HCT116 (cell line): ENCODE results near the gene NNT. TPM values are rescaled to one million over a fixed set of nuclear protein-coding genes. Genes with fewer than 3 reads are reported as not detected.

Experiments
- ATAC-seq: fragments of 200-7000 bp; cut with Tn5 transposase; 2 replicates; pipeline ENCODE4 v1.9.1; 2020; ENCODE audit warnings: mild to moderate bottlenecking, moderate library complexity
- BruUV-seq: library from RNA; stranded (reverse); fragments of 400-500 nt; replicated peaks from 2 replicates; lab custom pipeline; 2021; lab: Mats Ljungman, UMichigan
- CTCF ChIA-PET: fragments of 300-600 bp; sonication (Branson Sonifier 250); formaldehyde crosslinking; loops from one replicate; lab custom pipeline; 2021; ENCODE audit warnings: antibody characterized with exemption; lab: Charles Lee
- POLR2A ChIA-PET: fragments of 300-600, 350-600 bp; sonication (Branson Sonifier 250); formaldehyde crosslinking; loops from one replicate; lab custom pipeline; 2021; ENCODE audit warnings: antibody characterized with exemption; lab: Charles Lee
- RAD21 ChIA-PET, 2 experiments: fragments of 300-600 bp; sonication (Branson Sonifier 250); formaldehyde crosslinking; loops; one replicate each; lab custom pipeline; 2023; ENCODE audit warnings: low total read pairs in 2 of 2; ENCODE audit not compliant: uncharacterized antibody in 2 of 2, unreplicated experiment in 2 of 2, low non-redundant PET in 1 of 2; lab: Charles Lee
- DNase-seq: peaks from one replicate; pipeline ENCODE4 v3.0.0-alpha.2; 2010; ENCODE audit warnings: low read depth, low spot score
- H2AFZ ChIP-seq: fragments of 200-600 bp; shearing (Covaris generic), sonication (generic); 2 replicates; pipeline ENCODE4 v1.6.1; 2017; ENCODE audit warnings: low read depth, mixed run types, mixed read lengths, antibody characterized with exemption, low read length; ENCODE audit not compliant: poor library complexity, severe bottlenecking
- H3K27ac ChIP-seq: 2 replicates; pipeline ENCODE4 v1.5.1; 2012; ENCODE audit warnings: low read depth, low read length
- H3K27me3 ChIP-seq: fragments of 200-600 bp; sonication (generic); 2 replicates; pipeline ENCODE4 v1.6.1; 2016; ENCODE audit warnings: mixed run types, low read length, mixed read lengths; ENCODE audit not compliant: insufficient read depth
- H3K36me3 ChIP-seq, 2 experiments: fragments of 200-500 bp in 1 of 2; fragments of 200-600 bp in 1 of 2; sonication (Bioruptor generic) in 1 of 2; sonication (generic) in 1 of 2; 2 replicates each; pipeline versions ENCODE4 v1.5.1 to v1.6.1; 2014 to 2016; ENCODE audit warnings: low read length in 2 of 2, inconsistent platforms in 1 of 2, mixed read lengths in 1 of 2, mixed run types in 1 of 2; ENCODE audit not compliant: insufficient read depth in 2 of 2, control insufficient read depth in 1 of 2
- H3K4me1 ChIP-seq, 2 experiments: fragments of 200-600 bp in 1 of 2; sonication (generic) in 1 of 2; 2 replicates each; pipeline versions ENCODE4 v1.5.1 to v1.6.1; 2012 to 2017; ENCODE audit warnings: low read length in 2 of 2, inconsistent platforms in 1 of 2, mild to moderate bottlenecking in 1 of 2, mixed read lengths in 1 of 2, mixed run types in 1 of 2, moderate library complexity in 1 of 2; ENCODE audit not compliant: insufficient read depth in 2 of 2, control insufficient read depth in 1 of 2
- H3K4me2 ChIP-seq: fragments of 200-600 bp; sonication (generic); 2 replicates; pipeline ENCODE4 v1.6.1; 2017; ENCODE audit warnings: mixed run types, low read length, mixed read lengths
- H3K4me3 ChIP-seq, 2 experiments: fragments of 200-600 bp in 1 of 2; sonication (generic) in 1 of 2; replicated peaks in 1 of 2; 2 replicates each; pipeline ENCODE4 v1.5.1; 2011 to 2016; ENCODE audit warnings: low read length in 2 of 2, control low read depth in 1 of 2, low read depth in 1 of 2, mild to moderate bottlenecking in 1 of 2, mixed read lengths in 1 of 2, mixed run types in 1 of 2
- H3K79me2 ChIP-seq: fragments of 200-600 bp; sonication (generic); 2 replicates; pipeline ENCODE4 v1.6.1; 2017; ENCODE audit warnings: mild to moderate bottlenecking, mixed run types, low read length, moderate library complexity, mixed read lengths; ENCODE audit not compliant: insufficient read depth
- H3K9ac ChIP-seq: fragments of 200-600 bp; sonication (generic); 2 replicates; pipeline ENCODE4 v1.6.1; 2016; ENCODE audit warnings: low read length, mixed read lengths
- H3K9me2 ChIP-seq: fragments of 200-600 bp; sonication (generic), shearing (Covaris generic); 2 replicates; pipeline ENCODE4 v1.6.1; 2017; ENCODE audit warnings: mixed run types, mild to moderate bottlenecking, moderate library complexity; ENCODE audit not compliant: insufficient read depth
- H3K9me3 ChIP-seq, 2 experiments: fragments of 200-500 bp in 1 of 2; fragments of 200-600 bp in 1 of 2; sonication (Bioruptor generic) in 1 of 2; sonication (generic) in 1 of 2; 2 replicates each; pipeline ENCODE4 v1.6.1; 2014 to 2017; ENCODE audit warnings: low read length in 2 of 2, mixed read lengths in 2 of 2, inconsistent platforms in 1 of 2, low read depth in 1 of 2, mild to moderate bottlenecking in 1 of 2, mixed run types in 1 of 2, moderate library complexity in 1 of 2; ENCODE audit not compliant: control insufficient read depth in 1 of 2, insufficient read depth in 1 of 2
- H4K20me1 ChIP-seq: fragments of 200-600 bp; sonication (generic), shearing (Covaris generic); 2 replicates; pipeline ENCODE4 v1.6.1; 2017; ENCODE audit warnings: mixed run types, mild to moderate bottlenecking, moderate library complexity; ENCODE audit not compliant: insufficient read depth
- CBX3 ChIP-seq: IDR thresholded peaks from 2 replicates; pipeline ENCODE4 v1.6.1; 2012; ENCODE audit warnings: low read depth
- CEBPB ChIP-seq: IDR thresholded peaks from 2 replicates; pipeline ENCODE4 v1.6.1; 2012; ENCODE audit warnings: low read depth
- EGR1 ChIP-seq: IDR thresholded peaks from 2 replicates; pipeline ENCODE4 v1.6.1; 2012; ENCODE audit warnings: low read depth
- EZH2phosphoT487 ChIP-seq: fragments of 200-600 bp; IDR thresholded peaks from 2 replicates; pipeline ENCODE4 v1.6.1; 2018; ENCODE audit warnings: antibody characterized with exemption, borderline replicate concordance
- FOSL1 ChIP-seq: IDR thresholded peaks from 2 replicates; pipeline ENCODE4 v1.6.1; 2012; ENCODE audit warnings: low read depth
- JUND ChIP-seq: IDR thresholded peaks from 2 replicates; pipeline ENCODE4 v1.6.1; 2012
- RAD21 ChIP-seq: IDR thresholded peaks from 2 replicates; pipeline ENCODE4 v1.6.1; 2012; ENCODE audit warnings: low read depth, mild to moderate bottlenecking
- SIN3A ChIP-seq: IDR thresholded peaks from 2 replicates; pipeline ENCODE4 v1.6.1; 2012; ENCODE audit warnings: low read depth
- SP1 ChIP-seq: IDR thresholded peaks from 2 replicates; pipeline ENCODE4 v1.6.1; 2012; ENCODE audit warnings: low read depth
- SRF ChIP-seq: IDR thresholded peaks from 2 replicates; pipeline ENCODE4 v1.6.1; 2012; ENCODE audit warnings: low read depth
- TCF7L2 ChIP-seq: IDR thresholded peaks from 2 replicates; pipeline ENCODE4 v1.7.0; 2011; ENCODE audit warnings: borderline replicate concordance, inconsistent platforms; ENCODE audit not compliant: insufficient read depth, insufficient read length; ENCODE audit errors: extremely low read depth
- YY1 ChIP-seq: IDR thresholded peaks from 2 replicates; pipeline ENCODE4 v1.6.1; 2011; ENCODE audit warnings: low read length, low read depth, moderate library complexity, mild to moderate bottlenecking; ENCODE audit not compliant: insufficient replicate concordance; ENCODE audit errors: extremely low read depth
- ZFX ChIP-seq: fragments of 450-650 bp; IDR thresholded peaks from 2 replicates; pipeline ENCODE4 v1.6.1; 2017
- ZNF274 ChIP-seq: fragments of 200-500 bp; sonication (Bioruptor generic); IDR thresholded peaks from 2 replicates; pipeline ENCODE4 v1.6.1; 2014; ENCODE audit warnings: mild to moderate bottlenecking, low read depth, low read length, inconsistent platforms
- intact Hi-C: fragments of 100-400 bp; cut with micrococcal nuclease; formaldehyde crosslinking; loops from 2 replicates; pipeline ENCODE4 v1.10.0; 2022
- total RNA-seq: library from RNA; stranded (reverse); gene quantifications from one replicate; pipeline ENCODE4 v1.2.1, GENCODE V29; 2021; ENCODE audit not compliant: unreplicated experiment
- TF ChIP-seq, protein P1 (sequence below): IDR thresholded peaks from 2 replicates; pipeline ENCODE4 v1.6.1; 2011; ENCODE audit warnings: mild to moderate bottlenecking, low read length, moderate library complexity; ENCODE audit not compliant: insufficient replicate concordance; ENCODE audit errors: extremely low read depth
- TF ChIP-seq, protein P2 (sequence below): IDR thresholded peaks from 2 replicates; pipeline ENCODE4 v1.6.1; 2012
- TF ChIP-seq, protein P3 (sequence below), 3 experiments: fragments of 200-600 bp in 1 of 3; sonication (generic) in 1 of 3; IDR thresholded peaks in 2 of 3; conservative IDR thresholded peaks in 1 of 3; 2 replicates each; pipeline ENCODE4 v1.5.1; 2012 to 2017; ENCODE audit warnings: low read depth in 2 of 3, low read length in 2 of 3, antibody characterized with exemption in 1 of 3, borderline replicate concordance in 1 of 3, control low read depth in 1 of 3, mild to moderate bottlenecking in 1 of 3, mixed read lengths in 1 of 3, mixed run types in 1 of 3, moderate library complexity in 1 of 3; ENCODE audit not compliant: insufficient read depth in 1 of 3

Gene NNT
- total RNA-seq, 1 experiment from 2014 or later, result 0.32 TPM

DNA sequence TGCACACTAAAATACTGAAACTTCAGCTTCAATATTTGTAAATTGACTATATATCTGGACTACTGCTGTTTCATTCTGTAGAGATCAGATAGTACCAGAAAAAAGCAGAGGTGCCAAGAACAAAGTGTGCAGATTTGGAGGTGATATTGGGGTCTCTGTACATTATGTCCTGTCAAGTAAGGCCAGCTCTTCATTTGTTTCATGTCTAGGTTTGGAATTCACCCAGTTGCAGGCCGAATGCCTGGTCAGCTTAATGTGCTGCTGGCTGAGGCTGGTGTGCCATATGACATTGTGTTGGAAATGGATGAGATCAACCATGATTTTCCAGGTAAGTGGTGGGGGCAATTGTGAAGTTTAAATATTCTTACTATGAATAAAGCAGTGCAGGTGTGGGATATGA is 96.9 kb downstream of the NNT start (continued):
- TF ChIP-seq, protein P1, sequence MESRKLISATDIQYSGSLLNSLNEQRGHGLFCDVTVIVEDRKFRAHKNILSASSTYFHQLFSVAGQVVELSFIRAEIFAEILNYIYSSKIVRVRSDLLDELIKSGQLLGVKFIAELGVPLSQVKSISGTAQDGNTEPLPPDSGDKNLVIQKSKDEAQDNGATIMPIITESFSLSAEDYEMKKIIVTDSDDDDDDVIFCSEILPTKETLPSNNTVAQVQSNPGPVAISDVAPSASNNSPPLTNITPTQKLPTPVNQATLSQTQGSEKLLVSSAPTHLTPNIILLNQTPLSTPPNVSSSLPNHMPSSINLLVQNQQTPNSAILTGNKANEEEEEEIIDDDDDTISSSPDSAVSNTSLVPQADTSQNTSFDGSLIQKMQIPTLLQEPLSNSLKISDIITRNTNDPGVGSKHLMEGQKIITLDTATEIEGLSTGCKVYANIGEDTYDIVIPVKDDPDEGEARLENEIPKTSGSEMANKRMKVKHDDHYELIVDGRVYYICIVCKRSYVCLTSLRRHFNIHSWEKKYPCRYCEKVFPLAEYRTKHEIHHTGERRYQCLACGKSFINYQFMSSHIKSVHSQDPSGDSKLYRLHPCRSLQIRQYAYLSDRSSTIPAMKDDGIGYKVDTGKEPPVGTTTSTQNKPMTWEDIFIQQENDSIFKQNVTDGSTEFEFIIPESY, result no peak
- TF ChIP-seq SIN3A (no peak), RAD21 (no peak)
- TF ChIP-seq, protein P2, sequence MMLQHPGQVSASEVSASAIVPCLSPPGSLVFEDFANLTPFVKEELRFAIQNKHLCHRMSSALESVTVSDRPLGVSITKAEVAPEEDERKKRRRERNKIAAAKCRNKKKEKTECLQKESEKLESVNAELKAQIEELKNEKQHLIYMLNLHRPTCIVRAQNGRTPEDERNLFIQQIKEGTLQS, result no peak
- TF ChIP-seq, all 23 proteins: peak for 0

- CTCF ChIA-PET, result interaction anchor here (1.5 kb wide), 1 partner anchor 69 kb away, joined by 3 read pairs; no protein-coding TSS in a partner anchor
These were observed 97.6 kb downstream of the NNT start for GRCh38 chr5:43700601-43701000.

More at GRCh38 chr5:43700601-43701000, 97.6 kb downstream of the NNT start:
- no peak overlapping the region for H3K9ac ChIP-seq
- H3K36me3 ChIP-seq, result no peaks in the 10 kb centered on the region
- H3K9me2 ChIP-seq, result no peaks in the 10 kb centered on the region
- H4K20me1 ChIP-seq, result no peaks in the 10 kb centered on the region
- H3K27me3 ChIP-seq, result no peaks in the 10 kb centered on the region
- no peak for DNase-seq
- H3K4me1 ChIP-seq, result no peaks in the 10 kb centered on the region
- intact Hi-C loops, result no loop called here
- no peak for ATAC-seq
- TF ChIP-seq JUND (no peak), ZFX (no peak), FOSL1 (no peak), EZH2phosphoT487 (no peak), CEBPB (no peak), RAD21 (no peak), SP1 (no peak), CBX3 (no peak), TCF7L2 (no peak), SRF (no peak), YY1 (no peak), EGR1 (no peak), ZNF274 (no peak)
- TF ChIP-seq, protein P3, sequence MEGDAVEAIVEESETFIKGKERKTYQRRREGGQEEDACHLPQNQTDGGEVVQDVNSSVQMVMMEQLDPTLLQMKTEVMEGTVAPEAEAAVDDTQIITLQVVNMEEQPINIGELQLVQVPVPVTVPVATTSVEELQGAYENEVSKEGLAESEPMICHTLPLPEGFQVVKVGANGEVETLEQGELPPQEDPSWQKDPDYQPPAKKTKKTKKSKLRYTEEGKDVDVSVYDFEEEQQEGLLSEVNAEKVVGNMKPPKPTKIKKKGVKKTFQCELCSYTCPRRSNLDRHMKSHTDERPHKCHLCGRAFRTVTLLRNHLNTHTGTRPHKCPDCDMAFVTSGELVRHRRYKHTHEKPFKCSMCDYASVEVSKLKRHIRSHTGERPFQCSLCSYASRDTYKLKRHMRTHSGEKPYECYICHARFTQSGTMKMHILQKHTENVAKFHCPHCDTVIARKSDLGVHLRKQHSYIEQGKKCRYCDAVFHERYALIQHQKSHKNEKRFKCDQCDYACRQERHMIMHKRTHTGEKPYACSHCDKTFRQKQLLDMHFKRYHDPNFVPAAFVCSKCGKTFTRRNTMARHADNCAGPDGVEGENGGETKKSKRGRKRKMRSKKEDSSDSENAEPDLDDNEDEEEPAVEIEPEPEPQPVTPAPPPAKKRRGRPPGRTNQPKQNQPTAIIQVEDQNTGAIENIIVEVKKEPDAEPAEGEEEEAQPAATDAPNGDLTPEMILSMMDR (IDR thresholded peaks at IDR 0.05 in 2 of 3, conservative IDR thresholded peaks at IDR 0.05 in 1 of 3; ENCODE audit: borderline replicate concordance in 1 of 3, insufficient read depth in 1 of 3, low read depth in 2 of 3, low read length in 2 of 3), result no peak
- TF ChIP-seq, protein P1, result no peak
- TF ChIP-seq, protein P2, result no peak
- ChIA-PET RAD21 (no interaction called here), POLR2A (no interaction called here)
- H2AFZ ChIP-seq, result no peak overlapping the region
- H3K27ac ChIP-seq, result no peak overlapping the region
- no peak overlapping the region for H3K4me3 ChIP-seq
- BruUV-seq, result no TSS peak
- no peaks in the 10 kb centered on the region for H3K79me2 ChIP-seq
- no peaks in the 10 kb centered on the region for H3K9me3 ChIP-seq
- no peak overlapping the region for H3K4me2 ChIP-seq
